PC-3 (cell line): ENCODE results near the gene RAB3C. TPM values are rescaled to one million over a fixed set of nuclear protein-coding genes. Genes with fewer than 3 reads are reported as not detected.

ENCODE experiments used
- ATAC-seq: fragments of 200-7000 bp; cut with Tn5 transposase; 2 replicates; pipeline ENCODE4 v1.9.1; 2020; ENCODE audit warnings: mild to moderate bottlenecking, moderate library complexity
- BruUV-seq: library from RNA; stranded (reverse); fragments of 400-500 nt; replicated peaks from 2 replicates; lab custom pipeline; 2021; lab: Mats Ljungman, UMichigan
- CTCF ChIA-PET: fragments of 300-600 bp; sonication (Branson Sonifier 250); formaldehyde crosslinking; loops from one replicate; lab custom pipeline; 2022; ENCODE audit warnings: antibody characterized with exemption; lab: Charles Lee
- POLR2A ChIA-PET: fragments of 300-600 bp; sonication (Branson Sonifier 250); formaldehyde crosslinking; loops from one replicate; lab custom pipeline; 2022; ENCODE audit warnings: antibody characterized with exemption; ENCODE audit not compliant: unreplicated experiment; lab: Charles Lee
- DNase-seq: peaks from one replicate; pipeline ENCODE4 v3.0.0-alpha.2; 2015
- H2AFZ ChIP-seq: fragments of 300-600 bp; sonication (generic); 2 replicates; pipeline ENCODE4 v1.6.0; 2016; ENCODE audit warnings: antibody characterized with exemption, low read length
- H3F3A ChIP-seq: fragments of 300-600 bp; sonication (generic); one replicate; pipeline ENCODE4 v1.6.0; 2017; ENCODE audit warnings: antibody characterized with exemption, low read length, control low read depth, mild to moderate bottlenecking; ENCODE audit not compliant: unreplicated experiment
- H3K27ac ChIP-seq: fragments of 300-600 bp; sonication (generic); 2 replicates; pipeline ENCODE4 v1.5.1; 2016; ENCODE audit warnings: mild to moderate bottlenecking, low read length
- H3K27me3 ChIP-seq: fragments of 300-600 bp; sonication (generic); 2 replicates; pipeline ENCODE4 v1.6.1; 2016; ENCODE audit warnings: low read length, mixed read lengths
- H3K36me3 ChIP-seq: fragments of 300-600 bp; sonication (generic); 2 replicates; pipeline ENCODE4 v1.6.1; 2016; ENCODE audit warnings: low read depth, mixed run types, low read length, mixed read lengths
- H3K4me1 ChIP-seq: fragments of 300-600 bp; sonication (generic); 2 replicates; pipeline ENCODE4 v1.5.1; 2016; ENCODE audit warnings: low read length; ENCODE audit not compliant: insufficient read depth
- H3K4me2 ChIP-seq: fragments of 300-600 bp; sonication (generic); 2 replicates; pipeline ENCODE4 v1.6.0; 2016; ENCODE audit warnings: low read length
- H3K4me3 ChIP-seq: fragments of 300-600 bp; sonication (generic); 2 replicates; pipeline ENCODE4 v1.5.1; 2016; ENCODE audit warnings: mild to moderate bottlenecking, low read length, mixed read lengths
- H3K79me2 ChIP-seq: fragments of 300-600 bp; sonication (generic); 2 replicates; pipeline ENCODE4 v1.6.1; 2017; ENCODE audit warnings: low read length, mixed read lengths
- H3K9ac ChIP-seq: fragments of 300-600 bp; sonication (generic); 2 replicates; pipeline ENCODE4 v1.6.0; 2016; ENCODE audit warnings: mild to moderate bottlenecking, low read length
- H3K9me2 ChIP-seq: fragments of 300-600 bp; sonication (generic); replicated peaks from 2 replicates; pipeline ENCODE4 v1.6.1; 2016; ENCODE audit warnings: mixed run types, low read length, mixed read lengths
- H3K9me3 ChIP-seq: fragments of 300-600 bp; sonication (generic); 2 replicates; pipeline ENCODE4 v1.6.1; 2016; ENCODE audit warnings: low read length, mixed read lengths
- H4K20me1 ChIP-seq: fragments of 300-600 bp; sonication (generic); 2 replicates; pipeline ENCODE4 v1.6.1; 2016; ENCODE audit warnings: low read length, mixed read lengths
- CTCF ChIP-seq: fragments of 300-600 bp; sonication (generic); conservative IDR thresholded peaks from 2 replicates; pipeline ENCODE4 v1.5.1; 2017; ENCODE audit warnings: antibody characterized with exemption, low read depth, mild to moderate bottlenecking, low read length
- EZH2 ChIP-seq: fragments of 300-600 bp; sonication (generic); IDR thresholded peaks from one replicate; pipeline ENCODE4 v1.6.1; 2017; ENCODE audit warnings: antibody characterized with exemption, mild to moderate bottlenecking, low read length; ENCODE audit not compliant: unreplicated experiment
- EZH2phosphoT487 ChIP-seq: fragments of 300-600 bp; sonication (generic); IDR thresholded peaks from 2 replicates; pipeline ENCODE4 v1.6.1; 2018; ENCODE audit warnings: mild to moderate bottlenecking, antibody characterized with exemption, low read length, borderline replicate concordance
- intact Hi-C: fragments of 100-400 bp; cut with micrococcal nuclease; formaldehyde crosslinking; loops from 2 replicates; pipeline ENCODE4 v1.9.0; 2023
- total RNA-seq: library from RNA; depleted of rRNA; stranded (reverse); fragments of >200 nt; gene quantifications from 2 replicates; pipeline ENCODE4 v1.2.3, GENCODE V29; 2014

The RAB3C gene
- total RNA-seq, 1 experiment from 2014 or later = not detected

- BruUV-seq = no TSS peak
Measured at GRCh38 chr5:58666598-58667581, 84.0 kb downstream of the RAB3C start.

GRCh38 chr5:58670582-58670981, 87.7 kb downstream of the RAB3C start:
- Histone ChIP-seq H3K9ac (no peak overlapping the region), H3K4me3 (no peak overlapping the region), H3K4me1 (no peaks in the 10 kb centered on the region), H3K4me2 (no peak overlapping the region), H3K9me2 (no peaks in the 10 kb centered on the region), H3K9me3 (no peaks in the 10 kb centered on the region), H2AFZ (no peak overlapping the region), H3K79me2 (no peaks in the 10 kb centered on the region), H4K20me1 (no peaks in the 10 kb centered on the region), H3K27me3 (peaks cover 18% of the 10 kb centered on the region; the same call in 1 of the 2 replicates), H3K27ac (no peak overlapping the region), H3K36me3 (no peaks in the 10 kb centered on the region), H3F3A (no peaks in the 10 kb centered on the region)
- ChIA-PET CTCF (no interaction called here), POLR2A (no interaction called here)
- no peak for DNase-seq
- no peak for TF ChIP-seq EZH2
- TF ChIP-seq CTCF = no peak
- no peak for TF ChIP-seq EZH2phosphoT487
- ATAC-seq = no peak
- intact Hi-C loops = no loop called here
- BruUV-seq = no TSS peak

More at GRCh38 chr5:58666598-58667581, 84.0 kb downstream of the RAB3C start:
- TF ChIP-seq CTCF = no peak
- no peak for TF ChIP-seq EZH2phosphoT487
- TF ChIP-seq EZH2 = no peak
- Histone ChIP-seq H3K4me1 (no peaks in the 10 kb centered on the region), H3F3A (no peaks in the 10 kb centered on the region), H3K79me2 (no peaks in the 10 kb centered on the region), H3K9me2 (no peaks in the 10 kb centered on the region), H2AFZ (no peak overlapping the region), H3K9ac (no peak overlapping the region), H3K27ac (no peak overlapping the region), H3K9me3 (no peaks in the 10 kb centered on the region), H3K36me3 (no peaks in the 10 kb centered on the region), H3K4me2 (no peak overlapping the region), H4K20me1 (no peaks in the 10 kb centered on the region), H3K27me3 (peaks cover 19% of the 10 kb centered on the region; the same call in 1 of the 2 replicates), H3K4me3 (no peak overlapping the region)
- DNase-seq (no peak), ATAC-seq (no peak)
- POLR2A ChIA-PET = no interaction called here
- CTCF ChIA-PET = no interaction called here
- intact Hi-C loops = no loop called here

- no TSS peak for BruUV-seq
- Histone ChIP-seq H3F3A (no peaks in the 10 kb centered on the region), H3K4me3 (no peak overlapping the region), H4K20me1 (no peaks in the 10 kb centered on the region), H3K79me2 (no peaks in the 10 kb centered on the region), H3K9me3 (no peaks in the 10 kb centered on the region), H3K27ac (no peak overlapping the region), H3K4me1 (no peaks in the 10 kb centered on the region), H3K9ac (no peak overlapping the region), H3K4me2 (no peak overlapping the region), H2AFZ (no peak overlapping the region), H3K36me3 (no peaks in the 10 kb centered on the region), H3K9me2 (no peaks in the 10 kb centered on the region), H3K27me3 (peaks cover 18% of the 10 kb centered on the region; the same call in 1 of the 2 replicates)
- TF ChIP-seq EZH2 (no peak), CTCF (no peak), EZH2phosphoT487 (no peak)
- no peak for DNase-seq
- intact Hi-C loops = no loop called here
- CTCF ChIA-PET = no interaction called here
- POLR2A ChIA-PET = no interaction called here
- ATAC-seq = no peak
Measured at GRCh38 chr5:58671155-58671554, 88.3 kb downstream of the RAB3C start.
